ENCODE results near the gene RMDN3.

GRCh38 chr15:40723919-40724318, 31.1 kb downstream of the RMDN3 start:
- TF ChIP-seq CTCF (IDR thresholded peaks at IDR 0.05) (no peak), POLR2A (IDR thresholded peaks at IDR 0.05) (no peak)

Data from esophagus squamous epithelium (tissue), 4 donors.